Left renal cortex interstitium (tissue), 4 donors: ENCODE results near the gene HEATR1. TPM values are rescaled to one million over a fixed set of nuclear protein-coding genes. Genes with fewer than 3 reads are reported as not detected.

Experiments used
- DNase-seq, 4 donors: peaks; one replicate each; pipeline ENCODE4 v3.0.0-alpha.2; 2013; ENCODE audit warnings: low read depth in 4 of 4, low spot score in 2 of 4, missing footprints in 1 of 4
- polyA plus RNA-seq, 4 donors: library from polyadenylated mRNA; unstranded; fragments of 120-200 nt; gene quantifications; one replicate each; pipeline ENCODE4 v1.2.1, GENCODE V29; 2013; ENCODE audit not compliant: insufficient read length in 4 of 4

HEATR1 gene
- polyA plus RNA-seq, 4 donors: 22.4 to 32.0 (median 27.3) TPM

DNA sequence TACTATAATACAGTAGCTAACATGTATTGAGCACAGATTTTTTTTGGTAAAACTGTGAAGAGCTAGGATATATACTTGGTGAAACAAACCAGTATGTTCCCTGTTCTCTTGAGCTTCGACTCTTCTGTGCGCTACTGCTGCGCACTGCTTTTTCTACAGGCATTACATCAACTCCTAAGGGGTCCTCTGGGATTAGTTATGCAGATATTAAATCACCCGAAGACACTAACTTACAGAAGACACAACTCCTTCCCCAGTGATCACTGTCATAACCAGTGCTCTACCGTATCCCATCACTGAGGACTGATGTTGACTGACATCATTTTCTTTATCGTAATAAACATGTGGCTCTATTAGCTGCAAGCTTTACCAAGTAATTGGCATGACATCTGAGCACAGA lies 55.9 kb downstream of the HEATR1 start:
- no peak for DNase-seq

DNA sequence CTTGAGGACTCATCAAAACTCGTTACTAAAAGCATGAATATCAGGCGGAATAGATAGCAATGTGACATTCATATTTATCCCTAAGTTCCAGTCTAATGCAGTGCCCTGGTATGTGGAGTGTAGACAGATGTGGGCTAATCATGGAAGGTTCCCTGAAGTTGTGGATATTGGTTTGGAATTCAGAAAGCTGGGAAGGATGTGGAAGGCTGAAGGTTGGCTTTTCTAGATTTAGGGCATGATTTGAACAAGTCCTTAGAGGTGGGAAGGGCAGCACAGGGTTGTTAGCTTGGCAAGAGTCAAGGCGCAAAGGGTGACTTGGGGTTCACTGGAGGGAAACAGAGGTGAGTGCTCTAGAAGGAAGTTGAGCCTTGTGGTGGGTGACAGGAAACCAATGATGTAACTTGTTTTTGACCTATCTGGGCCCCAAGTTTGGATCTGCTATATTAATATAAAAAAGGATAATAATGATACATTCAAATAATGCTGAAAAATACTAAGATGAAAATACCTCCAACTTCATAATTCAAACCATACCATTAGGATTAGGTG lies 58.6 kb downstream of the HEATR1 start:
- no peak for DNase-seq

DNA sequence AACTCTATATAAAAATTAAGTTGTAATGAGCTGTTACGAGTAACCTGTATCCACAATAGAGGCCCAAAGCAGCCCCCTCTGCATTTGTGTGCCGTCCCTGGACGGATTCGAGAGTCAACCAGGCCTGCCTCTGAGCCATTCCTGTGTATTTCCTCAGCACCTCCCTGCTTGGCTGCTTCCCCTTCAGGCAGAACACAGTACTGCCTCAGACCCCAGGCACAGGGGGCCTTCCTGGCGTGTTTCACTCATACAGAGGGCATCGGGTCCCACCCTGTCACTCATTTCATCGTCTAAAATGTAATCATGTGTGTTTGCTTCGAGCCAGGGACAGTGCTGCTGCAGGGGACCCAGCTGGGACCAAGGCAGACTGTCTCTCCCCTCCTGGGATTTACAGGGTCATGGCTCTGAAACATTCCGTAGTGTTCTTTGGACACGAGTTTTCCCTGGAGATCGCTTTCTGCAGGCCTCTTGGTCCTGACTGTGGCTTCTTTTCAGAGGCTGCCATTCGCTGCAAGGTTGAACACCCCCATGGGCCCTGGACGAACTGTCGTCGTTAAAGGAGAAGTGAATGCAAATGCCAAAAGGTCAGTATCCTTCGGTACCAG lies 61.1 kb downstream of the HEATR1 start:
- no peak for DNase-seq

DNA sequence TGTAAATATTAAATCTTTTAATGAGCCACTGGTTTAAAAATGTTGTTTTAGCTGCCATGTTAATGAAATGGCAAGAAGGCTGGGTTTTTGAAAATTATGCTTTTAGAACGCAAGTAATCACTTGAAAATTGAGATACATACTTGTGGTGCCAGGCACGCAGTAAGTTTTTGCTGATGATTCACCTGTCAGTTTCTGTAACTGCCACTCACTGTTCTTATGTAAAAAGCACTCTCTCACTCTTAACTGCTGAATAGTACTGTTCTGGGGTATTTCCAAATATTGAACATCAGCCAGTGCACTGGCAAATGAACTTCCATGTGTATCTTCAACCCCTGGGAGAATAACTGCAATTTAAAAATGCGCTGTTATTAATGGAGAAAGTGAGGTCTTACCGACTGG lies 62.6 kb downstream of the HEATR1 start:
- no peak for DNase-seq

DNA sequence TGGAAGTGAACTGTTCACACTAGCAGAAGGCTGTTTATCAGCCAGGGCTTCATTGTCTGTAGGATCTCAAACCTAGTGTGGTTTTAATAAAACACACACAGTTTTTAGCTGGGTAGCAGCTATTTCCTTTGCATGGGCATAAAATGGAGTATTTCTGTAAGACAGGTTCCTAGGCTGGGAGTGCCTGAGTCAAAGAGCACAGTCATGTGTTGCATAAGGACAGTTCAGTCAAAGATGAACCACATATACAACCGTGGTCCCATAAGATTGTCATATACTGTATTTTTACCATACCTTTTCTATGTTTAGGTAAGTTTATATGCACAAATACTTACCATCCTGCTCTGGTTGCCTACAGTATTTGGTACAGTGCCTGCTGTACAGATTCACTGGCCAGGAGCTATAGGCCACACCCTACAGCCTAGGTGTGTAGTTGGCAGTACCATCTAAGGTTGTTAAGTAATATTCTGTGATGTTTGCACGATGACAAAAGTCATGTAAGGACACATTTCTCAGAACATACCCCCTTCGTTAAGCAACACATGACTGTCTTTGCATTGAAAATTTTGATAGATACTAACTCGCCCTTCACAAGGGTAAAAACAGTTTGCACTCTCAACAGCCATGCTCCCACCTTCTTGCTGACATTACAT lies 63.4 kb downstream of the HEATR1 start:
- DNase-seq: no peak

DNA sequence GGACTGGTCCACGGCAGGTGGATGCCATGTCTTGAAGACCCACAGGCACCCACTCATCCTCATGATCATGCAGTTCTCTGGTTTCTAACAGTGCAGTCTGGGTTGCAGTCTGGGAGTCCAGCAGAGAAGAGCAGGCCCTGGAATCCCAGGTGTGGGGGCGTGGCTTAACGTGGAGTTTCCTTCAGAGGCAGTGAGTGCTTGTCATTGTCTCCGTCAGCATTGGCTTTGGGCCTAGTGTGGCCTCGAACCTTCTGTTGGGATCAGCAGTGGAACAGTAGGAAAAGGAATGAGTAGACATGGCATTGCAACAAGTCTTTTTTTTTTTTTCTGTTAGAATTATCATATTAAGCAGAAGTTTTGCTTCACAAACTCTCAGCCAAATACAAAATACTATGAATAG lies 67.8 kb downstream of the HEATR1 start:
- DNase-seq: no peak

DNA sequence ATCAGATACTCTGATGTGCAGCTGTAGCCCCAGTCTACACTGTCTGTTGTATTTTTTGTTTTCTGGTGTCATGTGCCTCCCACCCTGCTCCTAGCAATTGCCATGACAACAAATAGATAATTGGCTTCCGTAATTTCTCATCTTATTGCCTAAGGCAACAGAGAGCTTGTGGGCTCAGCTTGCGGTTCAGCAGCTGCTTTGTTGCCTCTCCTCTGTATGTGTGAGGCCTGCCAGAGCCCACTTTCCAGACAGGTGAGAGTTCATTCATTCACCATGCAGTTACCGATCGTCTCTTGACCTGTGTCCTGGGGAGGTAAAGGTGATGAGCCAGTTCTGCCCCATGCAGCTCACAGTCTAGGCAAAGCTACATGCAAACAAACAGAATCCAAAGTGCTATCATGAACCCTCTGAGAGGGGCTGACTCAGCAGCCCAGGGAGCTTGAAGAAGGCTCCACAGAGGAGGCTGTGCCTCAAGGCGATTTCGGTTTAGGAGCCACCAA lies 68.6 kb downstream of the HEATR1 start:
- DNase-seq: no peak

DNA sequence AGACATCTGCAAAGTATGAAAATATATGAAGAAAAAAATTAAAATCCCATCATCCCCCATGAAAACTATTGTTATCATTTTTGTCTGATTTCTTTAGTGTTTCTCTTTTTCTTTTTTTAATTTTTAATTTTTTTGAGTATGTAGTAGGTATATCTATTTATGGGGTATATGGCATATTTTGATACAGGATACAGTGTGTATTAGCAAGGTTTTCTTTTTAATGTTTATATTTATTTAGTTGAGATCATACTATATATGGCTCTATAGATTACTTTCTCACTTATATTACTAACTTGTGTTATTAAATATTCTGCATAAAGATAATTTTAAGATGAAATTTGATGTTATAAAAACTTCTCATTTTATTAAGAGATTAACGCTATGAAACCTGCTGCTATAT lies 69.1 kb downstream of the HEATR1 start:
- DNase-seq: no peak

DNA sequence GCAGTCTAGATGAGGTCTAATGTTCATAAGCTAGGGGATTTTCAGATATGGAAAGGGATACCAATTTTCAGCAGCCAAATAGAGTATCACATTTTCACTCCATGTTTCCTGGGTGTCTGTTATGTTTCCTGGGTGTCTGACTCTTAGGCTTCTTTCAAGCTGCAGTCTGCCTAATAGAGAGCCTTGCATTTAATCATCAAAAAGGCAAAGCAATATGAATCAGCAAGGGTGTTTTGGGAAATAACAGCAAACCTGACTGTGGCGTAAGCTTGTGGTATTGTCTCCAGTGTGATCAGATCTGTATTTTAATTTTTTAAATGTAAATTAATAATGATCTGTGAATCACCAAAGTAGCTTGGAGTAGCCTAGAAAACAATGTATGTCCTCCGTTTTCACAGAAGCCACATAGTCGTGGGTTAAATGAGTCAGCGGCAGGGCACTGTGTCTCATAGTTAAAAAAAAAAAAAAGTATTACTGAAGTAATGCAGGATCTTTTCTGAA lies 70.1 kb downstream of the HEATR1 start:
- no peak for DNase-seq

DNA sequence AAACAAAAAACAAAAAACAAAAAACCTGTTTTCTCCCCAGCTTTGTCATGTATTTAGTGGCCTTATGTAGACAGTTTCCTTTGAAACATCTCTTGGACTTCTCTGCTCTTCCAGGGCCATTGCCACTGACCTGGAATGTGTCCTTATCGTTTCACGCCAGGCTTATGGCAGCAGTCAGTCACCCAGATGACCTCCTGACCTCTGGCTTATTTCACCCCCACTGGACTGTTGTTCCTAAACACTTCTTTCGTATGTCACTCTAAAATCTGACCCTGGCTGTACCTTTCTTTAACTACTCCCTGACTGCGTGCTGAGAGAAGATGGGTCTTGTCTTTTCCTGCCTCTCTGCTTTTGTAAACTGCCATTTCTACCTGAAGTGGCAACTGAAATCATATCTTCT lies 71.5 kb downstream of the HEATR1 start:
- no peak for DNase-seq

DNA sequence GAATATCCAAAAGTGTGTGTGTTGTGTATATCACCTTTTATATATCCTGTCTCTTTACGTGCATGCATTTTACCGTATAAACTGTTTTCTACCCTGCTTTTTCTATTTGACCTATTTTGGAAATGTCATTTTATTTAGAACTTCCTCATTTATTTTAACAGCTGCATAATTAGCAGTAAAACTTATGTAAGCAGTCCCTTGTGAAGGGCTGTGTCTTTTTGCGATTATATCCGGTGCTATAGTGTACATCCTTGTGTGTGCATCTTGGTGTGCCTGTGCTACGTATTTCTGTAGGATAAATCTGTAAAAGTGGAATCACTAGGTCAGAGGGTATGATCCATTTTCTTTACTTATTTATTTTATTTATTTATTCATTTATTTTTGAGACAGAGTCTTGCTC lies 73.4 kb downstream of the HEATR1 start:
- no peak for DNase-seq

DNA sequence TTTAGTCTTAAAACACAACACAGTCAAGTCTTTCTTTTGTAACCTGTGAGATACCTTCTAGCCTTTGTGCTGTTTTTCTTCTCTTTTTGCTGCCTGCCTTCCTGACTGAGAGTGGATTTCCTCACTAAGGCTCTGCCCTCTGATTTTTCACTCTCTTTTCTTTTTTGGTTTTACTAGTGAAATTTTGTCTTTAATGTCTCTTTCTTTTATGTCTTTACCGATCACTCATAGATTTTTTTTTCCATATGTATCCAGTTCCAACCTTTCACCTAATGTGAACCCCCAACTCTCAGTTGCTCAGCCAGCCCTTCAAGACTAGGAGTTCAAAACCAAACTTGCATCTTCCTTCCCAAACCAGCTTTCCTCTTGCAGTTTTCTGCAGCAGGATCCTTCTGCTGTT lies 74.0 kb downstream of the HEATR1 start:
- DNase-seq: no peak

DNA sequence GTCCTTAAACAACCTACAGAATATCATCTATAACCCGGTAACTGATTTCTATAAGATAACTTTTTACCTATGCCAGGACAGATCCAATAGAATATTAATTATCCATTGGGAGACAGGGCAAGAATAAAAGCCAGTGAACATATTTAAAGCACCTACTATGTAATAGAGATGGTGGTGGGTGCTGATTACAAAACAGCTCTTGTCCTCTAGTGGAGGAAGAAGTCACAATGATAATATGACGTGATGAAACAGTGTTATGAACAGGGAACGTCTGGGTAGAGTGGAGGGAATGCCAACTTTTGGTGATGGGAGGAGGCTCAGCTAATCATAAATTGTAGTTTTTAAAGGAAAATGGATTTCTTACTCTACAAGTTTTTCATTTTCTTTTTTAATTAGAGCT lies 78.2 kb downstream of the HEATR1 start:
- DNase-seq: no peak

DNA sequence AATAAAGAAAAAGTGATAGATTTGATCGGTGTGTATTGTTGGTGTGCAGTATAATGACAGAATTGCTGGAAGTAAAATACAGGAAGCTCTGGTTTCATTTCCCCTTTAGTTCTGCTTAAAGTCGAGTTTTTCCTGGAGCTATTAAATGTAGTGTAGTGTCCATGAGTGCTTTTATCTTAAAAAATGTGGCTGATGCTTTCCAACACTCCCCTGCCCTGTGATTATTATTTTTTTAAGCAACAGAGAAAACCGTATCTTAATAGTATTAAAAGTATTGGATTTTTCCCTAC lies 79.5 kb downstream of the HEATR1 start:
- DNase-seq: no peak

DNA sequence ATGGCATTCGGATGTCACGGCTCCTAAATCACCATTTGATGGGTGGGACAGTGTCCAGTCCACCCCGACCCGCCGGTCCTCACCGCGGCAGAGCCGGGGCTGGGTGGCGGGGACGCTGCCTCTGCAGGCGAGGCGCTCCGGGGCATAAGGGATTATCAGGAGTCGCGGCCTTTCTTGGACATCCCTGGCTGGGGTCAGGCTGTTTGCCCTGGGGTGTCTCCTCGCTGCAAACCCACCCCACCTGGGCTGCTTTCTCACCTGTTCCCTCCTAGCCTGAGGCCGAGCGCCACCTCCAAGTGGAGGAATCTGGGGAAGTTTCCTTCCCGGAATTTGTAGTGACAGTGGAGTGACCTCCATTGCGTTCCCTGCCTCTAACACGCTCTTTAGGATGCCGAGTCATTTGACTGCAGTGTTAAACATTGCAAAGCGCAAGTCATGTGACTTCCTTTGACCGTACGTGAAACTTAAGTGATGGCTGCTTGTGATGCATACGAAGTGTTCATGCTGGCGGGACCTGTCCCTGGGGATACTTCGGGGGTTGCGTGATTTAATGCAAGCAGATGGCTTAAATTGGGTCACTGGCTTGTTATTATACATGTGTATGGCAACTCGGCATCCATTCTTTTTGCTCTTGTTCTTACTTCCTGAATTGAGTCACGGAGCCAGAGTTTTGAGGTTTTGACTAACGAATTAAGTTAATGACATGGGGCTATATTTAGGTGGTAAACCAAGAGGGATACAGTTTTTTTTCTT lies 80.0 kb downstream of the HEATR1 start:
- DNase-seq: peak in 3 of 4 donors; percentile 45 to 62 (median 53)

DNA sequence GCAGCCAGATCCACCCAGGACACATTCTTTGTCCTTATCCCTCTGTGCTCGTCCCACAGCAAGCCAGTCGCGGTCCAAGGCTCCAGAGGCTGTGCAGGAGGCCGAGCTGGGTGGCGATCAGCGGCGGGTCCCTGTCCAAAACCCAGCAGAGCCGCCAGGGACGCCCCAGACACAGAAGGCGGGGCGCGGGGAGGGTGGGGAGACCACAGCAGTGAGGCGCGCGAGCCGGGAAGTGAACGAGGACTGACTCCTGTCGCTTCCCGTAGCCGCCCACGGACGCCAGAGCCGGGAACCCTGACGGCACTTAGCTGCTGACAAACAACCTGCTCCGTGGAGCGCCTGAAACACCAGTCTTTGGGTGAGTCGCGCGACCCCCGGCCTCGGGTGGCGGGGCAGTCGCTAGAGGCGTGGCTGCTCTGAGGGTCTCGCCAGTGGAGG lies 80.6 kb downstream of the HEATR1 start, which contains the start of gene LGALS8:
Gene LGALS8 (plus strand): TSS at position 279 of the 438 bp plus-strand sequence. CDS start 2,089 bp downstream, outside the sequence.
- peak in 3 of 4 donors; percentile 55 to 74 (median 69) for DNase-seq

DNA sequence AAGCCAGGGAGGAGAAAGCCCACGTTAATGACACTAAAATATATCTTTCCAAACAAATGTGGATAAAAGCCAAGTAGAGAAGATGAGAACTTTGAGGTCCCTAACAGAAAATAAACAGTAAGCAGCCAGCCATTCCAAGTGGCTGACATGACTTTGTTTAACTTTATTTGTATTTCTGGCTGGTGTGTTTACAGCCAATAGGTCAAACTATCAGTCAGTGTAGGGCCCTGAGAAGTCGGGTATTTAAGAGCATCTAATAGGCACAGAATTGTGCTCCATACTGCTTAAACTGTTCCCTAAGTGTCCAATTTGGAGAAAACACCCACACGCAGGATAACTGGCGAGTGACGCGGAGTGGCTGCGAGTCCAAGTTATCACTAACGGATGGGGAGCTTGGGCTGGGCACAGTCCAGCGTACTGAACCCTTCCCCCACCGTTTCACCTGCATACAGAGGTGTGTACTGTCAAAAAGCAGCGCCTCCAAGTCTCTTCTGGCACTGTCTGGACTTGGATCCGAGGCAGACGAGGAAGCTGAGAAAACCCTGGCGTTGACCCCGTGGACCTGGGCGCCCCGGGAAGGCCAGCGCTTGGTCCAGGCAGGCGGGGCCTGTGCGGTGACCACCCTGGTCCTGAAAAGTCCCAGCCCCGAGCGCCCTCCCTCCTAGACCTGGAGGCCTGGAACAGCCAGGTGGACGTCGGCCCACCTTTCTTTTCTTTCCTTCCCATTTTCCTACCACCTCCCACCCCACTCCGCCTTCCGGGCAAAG lies 81.2 kb downstream of the HEATR1 start:
- DNase-seq: peak in 2 of 4 donors; percentile 19 to 34

DNA sequence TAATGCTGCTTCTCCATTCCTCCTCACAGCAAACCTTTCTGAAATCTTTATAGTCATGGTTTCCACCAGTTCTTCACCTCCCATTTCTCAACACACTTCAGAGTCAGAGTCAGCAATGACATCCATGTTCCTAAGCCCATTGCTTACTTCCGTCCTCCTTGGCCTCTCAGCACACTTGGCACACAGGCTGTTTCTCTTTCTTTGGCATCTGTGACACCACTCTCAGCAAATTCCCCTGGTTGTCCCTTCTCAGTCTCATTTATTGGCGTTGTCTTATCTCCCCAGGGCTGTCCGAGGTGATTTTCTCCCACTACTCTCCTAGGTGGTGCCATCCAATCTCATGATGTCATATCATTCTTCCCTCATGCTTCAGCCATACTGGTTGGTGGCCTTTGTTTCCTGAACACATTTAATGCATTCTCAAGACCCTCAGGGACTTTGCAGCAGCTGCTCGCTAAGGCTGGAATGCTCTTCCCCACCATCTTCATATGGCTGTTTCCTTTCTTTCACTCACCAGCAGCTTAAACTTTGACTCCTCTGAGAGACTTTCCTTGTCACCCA lies 83.8 kb downstream of the HEATR1 start:
- no peak for DNase-seq

DNA sequence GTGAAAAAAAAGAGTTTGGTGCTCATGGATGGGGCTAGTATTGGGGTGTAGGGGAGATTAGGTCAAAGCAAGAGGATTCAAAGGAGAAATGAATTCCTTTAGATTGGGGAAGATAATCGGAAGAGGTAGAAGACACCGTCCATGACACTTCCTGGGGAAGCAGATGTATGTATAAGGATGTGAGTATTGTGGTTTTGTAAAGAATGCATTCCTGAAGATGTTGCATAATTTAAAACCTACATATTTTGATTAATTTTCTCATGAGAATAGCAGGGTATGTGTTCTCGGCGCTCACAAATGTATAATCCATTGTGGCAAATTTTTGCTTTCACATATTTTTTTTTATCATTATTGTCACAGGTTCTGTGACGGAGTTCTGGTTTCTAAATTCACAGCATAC lies 86.0 kb downstream of the HEATR1 start:
- DNase-seq: no peak
